Endothelial cell of umbilical vein (primary cell): ENCODE data around the gene SPPL3. TPM values are rescaled to one million over a fixed set of nuclear protein-coding genes. Genes with fewer than 3 reads are reported as not detected.

Experiments
- polyA plus RNA-seq, 4 experiments: library from polyadenylated mRNA; depleted of rRNA in 3 of 4; stranded (reverse) in 3 of 4; unstranded in 1 of 4; fragments of >200 nt; gene quantifications; 2 replicates each; pipeline versions ENCODE4 v1.2.1 to v1.2.3, GENCODE V29; 2011 to 2012; ENCODE audit warnings: missing spikeins in 1 of 4
- total RNA-seq: library from RNA; stranded (reverse); gene quantifications from 2 replicates; pipeline ENCODE4 v1.2.3, GENCODE V29; 2021

The SPPL3 gene
- total and polyA plus RNA-seq, 2 donors (not counting 3 experiments of a cell fraction or from before 2014, with no cell fraction given): 30.6 to 53.0 TPM

Other genes starting within 250 kb of the SPPL3 start
- gene MLEC, start 217.2 kb downstream of the SPPL3 start, total RNA-seq: 132 and 144 TPM in 2 replicates
- gene MLEC, start 217.2 kb downstream of the SPPL3 start, polyA plus RNA-seq: 18.6 and 28.4 TPM in 2 replicates
- gene UNC119B, start 193.9 kb downstream of the SPPL3 start, total RNA-seq: 26.8 and 33.7 TPM in 2 replicates
- gene UNC119B, start 193.9 kb downstream of the SPPL3 start, polyA plus RNA-seq: 22.6 and 23.1 TPM in 2 replicates
- gene ACADS, start 178.5 kb downstream of the SPPL3 start, total RNA-seq: 8.2 and 9.5 TPM in 2 replicates
- 8.9 and 10.4 TPM in 2 replicates for gene ACADS, start 178.5 kb downstream of the SPPL3 start, polyA plus RNA-seq
- gene HNF1A, start 74.2 kb upstream of the SPPL3 start, total RNA-seq: not detected in 2 replicates
- gene HNF1A, start 74.2 kb upstream of the SPPL3 start, polyA plus RNA-seq: not detected in 2 replicates
- 24.7 and 26.1 TPM in 2 replicates for gene C12orf43, start 112.1 kb upstream of the SPPL3 start, total RNA-seq
- 9.6 and 12.3 TPM in 2 replicates for gene C12orf43, start 112.1 kb upstream of the SPPL3 start, polyA plus RNA-seq
- 0.33 TPM in 1 of 2 replicates, not detected in the other for gene OASL, start 134.9 kb upstream of the SPPL3 start, total RNA-seq
- gene OASL, start 134.9 kb upstream of the SPPL3 start, polyA plus RNA-seq: 0.17 and 0.30 TPM in 2 replicates
- 5.1 and 8.1 TPM in 2 replicates for gene P2RX7, start 228.5 kb upstream of the SPPL3 start, total RNA-seq
- gene P2RX7, start 228.5 kb upstream of the SPPL3 start, polyA plus RNA-seq: 0.80 and 1.3 TPM in 2 replicates